GM12878 (cell line): ENCODE data around the gene HUWE1. TPM values are rescaled to one million over a fixed set of nuclear protein-coding genes. Genes with fewer than 3 reads are reported as not detected.

Experiments
- ATAC-seq: fragments of 200-7000 bp; cut with Tn5 transposase; 3 replicates; pipeline ENCODE4 v1.9.1; 2020; ENCODE audit warnings: mild to moderate bottlenecking, moderate library complexity
- BruUV-seq: library from RNA; stranded (reverse); fragments of 400-500 nt; replicated peaks from 2 replicates; lab custom pipeline; 2021; lab: Mats Ljungman, UMichigan
- CTCF ChIA-PET: fragments of 300-600 bp; sonication (Branson Sonifier 250); formaldehyde crosslinking; extraction: SDS; loops from one replicate; lab custom pipeline; 2021; ENCODE audit warnings: inconsistent platforms; lab: Yijun Ruan, JAX
- POLR2A ChIA-PET: fragments of 350-600 bp; formaldehyde crosslinking; extraction: SDS; loops from one replicate; lab custom pipeline; 2021; ENCODE audit warnings: inconsistent platforms; lab: Charles Lee
- RAD21 ChIA-PET: fragments of 300-600 bp; sonication (Branson Sonifier 250); formaldehyde crosslinking; loops from one replicate; lab custom pipeline; 2023; ENCODE audit warnings: antibody characterized with exemption; ENCODE audit not compliant: unreplicated experiment; lab: Charles Lee
- SMC1A ChIA-PET: fragments of 300-600 bp; sonication (Branson Sonifier 250); formaldehyde crosslinking; loops from one replicate; lab custom pipeline; 2023; ENCODE audit not compliant: unreplicated experiment, uncharacterized antibody; lab: Charles Lee
- DNase-seq: peaks from one replicate; pipeline ENCODE4 v3.0.0-alpha.2; 2011; ENCODE audit warnings: low read depth, low spot score
- FAIRE-seq: peaks from 3 replicates; lab custom pipeline; 2011; peaks lifted over from hg19 to GRCh38; lab: Jason Lieb, UNC
- H2AFZ ChIP-seq: 2 replicates; pipeline ENCODE4 v1.6.0; 2011; ENCODE audit warnings: low read depth, low read length, control low read depth; ENCODE audit not compliant: control insufficient read depth
- H3K27ac ChIP-seq: 2 replicates; pipeline ENCODE4 v1.5.1; 2011; ENCODE audit warnings: control low read depth; ENCODE audit not compliant: control insufficient read depth, insufficient read depth
- H3K27me3 ChIP-seq, 2 experiments: replicated peaks in 1 of 2; 2 replicates each; pipeline versions ENCODE4 v1.6.0 to v1.6.1; 2011; ENCODE audit warnings: low read length in 1 of 2; ENCODE audit not compliant: control insufficient read depth in 2 of 2, insufficient read depth in 2 of 2
- H3K36me3 ChIP-seq, 2 experiments: 2 replicates each; pipeline ENCODE4 v1.5.1; 2011; ENCODE audit warnings: low read length in 1 of 2; ENCODE audit not compliant: control insufficient read depth in 2 of 2, insufficient read depth in 2 of 2
- H3K4me1 ChIP-seq: 2 replicates; pipeline ENCODE4 v1.6.1; 2011; ENCODE audit warnings: mild to moderate bottlenecking, low read length, moderate library complexity, mixed read lengths; ENCODE audit not compliant: control insufficient read depth, insufficient read depth
- H3K4me2 ChIP-seq: 2 replicates; pipeline ENCODE4 v1.6.0; 2011; ENCODE audit warnings: control low read depth; ENCODE audit not compliant: control insufficient read depth, insufficient read depth
- H3K4me3 ChIP-seq: fragments of 200-600 bp; sonication (generic); 2 replicates; pipeline ENCODE4 v1.5.1; 2016
- H3K79me2 ChIP-seq: 2 replicates; pipeline ENCODE4 v1.6.0; 2011; ENCODE audit warnings: low read length; ENCODE audit not compliant: control insufficient read depth, insufficient read depth
- H3K9ac ChIP-seq: 2 replicates; pipeline ENCODE4 v1.8.0; 2011; ENCODE audit warnings: low read length, control low read depth, mixed read lengths; ENCODE audit not compliant: control insufficient read depth, insufficient read depth
- H3K9me3 ChIP-seq: replicated peaks from 3 replicates; pipeline ENCODE4 v1.5.1; 2011; ENCODE audit warnings: mild to moderate bottlenecking, low read length; ENCODE audit not compliant: control insufficient read depth, insufficient read depth
- H4K20me1 ChIP-seq: 2 replicates; pipeline ENCODE4 v1.6.0; 2011; ENCODE audit not compliant: control insufficient read depth, insufficient read depth
- CBX3 ChIP-seq: fragments of 200-600 bp; sonication (generic); IDR thresholded peaks from 2 replicates; pipeline ENCODE4 v1.6.1; 2016; ENCODE audit warnings: low read depth, borderline replicate concordance
- CREB1 ChIP-seq: IDR thresholded peaks from 2 replicates; pipeline ENCODE4 v1.6.1; 2012; ENCODE audit warnings: low read depth, mild to moderate bottlenecking, inconsistent platforms
- CUX1 ChIP-seq: IDR thresholded peaks from 2 replicates; pipeline ENCODE4 v1.6.1; 2012; ENCODE audit warnings: improper control_type of control experiment, low read depth, low read length; ENCODE audit not compliant: insufficient replicate concordance
- E4F1 ChIP-seq: fragments of 450-650 bp; IDR thresholded peaks from 2 replicates; pipeline ENCODE4 v1.6.1; 2018; ENCODE audit warnings: borderline replicate concordance, mild to moderate bottlenecking; ENCODE audit not compliant: partially characterized antibody
- KDM1A ChIP-seq: fragments of 200-600 bp; sonication (generic); IDR thresholded peaks from 2 replicates; pipeline ENCODE4 v1.6.1; 2016; ENCODE audit warnings: borderline replicate concordance
- NFYA ChIP-seq: IDR thresholded peaks from 2 replicates; pipeline ENCODE4 v1.6.1; 2011; ENCODE audit warnings: low read depth, mild to moderate bottlenecking, low read length, improper control_type of control experiment, borderline replicate concordance
- NR2C1 ChIP-seq: fragments of 450-650 bp; IDR thresholded peaks from 2 replicates; pipeline ENCODE4 v1.6.1; 2017; ENCODE audit warnings: antibody characterized with exemption, mild to moderate bottlenecking, moderate library complexity
- SMAD1 ChIP-seq: fragments of 450-650 bp; IDR thresholded peaks from 2 replicates; pipeline ENCODE4 v1.6.1; 2018; ENCODE audit warnings: mild to moderate bottlenecking, low read depth; ENCODE audit not compliant: partially characterized antibody
- SUPT20H ChIP-seq: IDR thresholded peaks from 2 replicates; pipeline ENCODE4 v1.6.1; 2011; ENCODE audit warnings: low read depth, mild to moderate bottlenecking, low read length, moderate library complexity, borderline replicate concordance; ENCODE audit not compliant: control insufficient read depth
- ZBED1 ChIP-seq: IDR thresholded peaks from 2 replicates; pipeline ENCODE4 v1.6.1; 2016; ENCODE audit warnings: borderline replicate concordance
- ZZZ3 ChIP-seq: IDR thresholded peaks from 2 replicates; pipeline ENCODE4 v1.6.1; 2011; ENCODE audit warnings: low read depth; ENCODE audit not compliant: control insufficient read depth, insufficient read length
- WGBS: methylation state at CpG from one replicate; pipeline ENCODE4 v1.1.6; 2016; ENCODE audit warnings: low lambda C conversion rate; ENCODE audit not compliant: insufficient replicate concordance, insufficient coverage; ENCODE audit errors: missing lambda C conversion rate; 5-methylcytosine and 5-hydroxymethylcytosine counted together
- in situ Hi-C: fragments of 300-500 bp; cut with MboI; formaldehyde crosslinking; loops from 9 replicates; pipeline ENCODE4 v1.14.3; 2018; ENCODE audit warnings: mixed read lengths
- intact Hi-C: fragments of 100-400 bp; cut with micrococcal nuclease; formaldehyde crosslinking; loops from one replicate; pipeline ENCODE4 v1.14.2; 2022; ENCODE audit not compliant: unreplicated experiment
- polyA plus RNA-seq, 11 experiments: library from polyadenylated mRNA; depleted of rRNA in 4 of 11; unstranded in 6 of 11; stranded (reverse) in 5 of 11; fragments of >200 nt; fragmentation: Nextera tagmentation in 4 of 11; fragmentation: Illumina TruSeq in 1 of 11; extraction: Ambion mirVana in 4 of 11; extraction: Trizol in 1 of 11; gene quantifications; 1 replicate in 1 of 11; 2 replicates in 10 of 11; pipeline versions ENCODE4 v1.2.1 to v1.2.3, GENCODE V29; 2011 to 2016; ENCODE audit warnings: inconsistent platforms in 2 of 11, missing spikeins in 2 of 11, low read depth in 1 of 11
- total RNA-seq, 4 experiments: library from RNA; depleted of rRNA in 3 of 4; stranded (reverse); fragments of >200 nt in 3 of 4; fragmentation: Illumina TruSeq in 1 of 4; extraction: Trizol in 1 of 4; gene quantifications; 2 replicates each; pipeline versions ENCODE4 v1.2.1 to v1.2.3, GENCODE V29; 2013 to 2021

Gene HUWE1
- total and polyA plus RNA-seq, 10 of the 15 experiments (the other 5 are each of a cell fraction or from before 2014, with no cell fraction given): 35.9 to 280 (median 100) TPM

GRCh38 chrX:53642337-53642736, 44.2 kb downstream of the HUWE1 start:
- Histone ChIP-seq H3K79me2 (no peaks in the 10 kb centered on the region), H2AFZ (no peak overlapping the region), H3K9me3 (no peaks in the 10 kb centered on the region), H3K27me3 (no peaks in the 10 kb centered on the region), H3K4me2 (no peak overlapping the region), H3K4me3 (no peak overlapping the region), H3K36me3 (peaks cover 1 to 9% of the 10 kb centered on the region in 2 experiments; a peak in 3 of 4 replicates), H3K4me1 (no peaks in the 10 kb centered on the region), H3K27ac (no peak overlapping the region), H3K9ac (no peak overlapping the region)
- in situ Hi-C loops: no loop called here
- ATAC-seq (no peak), FAIRE-seq (no peak)
- intact Hi-C loops: no loop called here
- POLR2A ChIA-PET: no interaction called here
- 48% methylated on average over 2 of the region's 2 CpGs for WGBS
- CTCF ChIA-PET: no interaction called here
- RAD21 ChIA-PET: no interaction called here
- SMC1A ChIA-PET: no interaction called here
- no TSS peak for BruUV-seq
- no peak for TF ChIP-seq CBX3
- TF ChIP-seq KDM1A: no peak
- no peak for TF ChIP-seq NFYA
- no peak for TF ChIP-seq NR2C1
- no peak for TF ChIP-seq CREB1
- TF ChIP-seq SMAD1: no peak
- TF ChIP-seq ZZZ3: no peak
- no peak for TF ChIP-seq CUX1
- no peak for TF ChIP-seq ZBED1
- TF ChIP-seq SUPT20H: no peak
- TF ChIP-seq E4F1: no peak
- TF ChIP-seq, all 136 proteins: peak for 0
- DNase-seq: no peak
- H4K20me1 ChIP-seq: no peaks in the 10 kb centered on the region
